Measurements from ENCODE around the gene CYP46A1. TPM values are rescaled to one million over a fixed set of nuclear protein-coding genes. Genes with fewer than 3 reads are reported as not detected.

CYP46A1 gene
- polyA plus RNA-seq, 2 donors: 0.16 to 0.20 TPM

DNA sequence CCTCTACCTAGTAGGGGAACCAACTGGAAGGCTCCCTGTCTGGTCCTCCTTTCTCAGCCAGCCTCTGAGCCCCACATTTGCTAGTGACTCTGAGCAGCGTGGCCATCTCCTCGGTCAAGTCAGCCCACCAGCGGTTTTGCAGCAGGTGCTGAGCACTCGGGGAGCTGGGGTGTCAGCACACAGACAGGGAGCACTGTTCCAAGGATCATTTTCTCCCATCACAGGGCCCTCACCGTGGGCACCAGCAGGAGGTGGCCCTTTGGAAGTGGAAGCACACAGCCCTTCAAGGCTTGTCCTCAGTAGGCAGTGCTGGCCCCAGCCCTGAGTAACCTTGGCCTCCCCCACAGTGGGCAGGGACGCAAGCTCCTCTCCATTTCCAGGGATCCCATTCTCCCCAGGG, 85.0 kb downstream of the CYP46A1 start:
- Histone ChIP-seq H3K36me3 (ENCODE audit: control insufficient read depth in 2 of 2, insufficient read depth in 2 of 2, low read length in 1 of 2) (no peaks in the 10 kb centered on the region), H3K27ac (ENCODE audit: low read depth in 2 of 2, low read length in 1 of 2) (no peak overlapping the region), H3K4me1 (ENCODE audit: control insufficient read depth in 2 of 2, insufficient read depth in 2 of 2, low read length in 1 of 2) (peaks cover 1 to 3% of the 10 kb centered on the region in 2 donors), H3K4me3 (ENCODE audit: low read depth in 1 of 2, low read length in 2 of 2) (no peak overlapping the region), H3K27me3 (ENCODE audit: control insufficient read depth in 1 of 2, insufficient read depth in 2 of 2, low read length in 2 of 2) (no peaks in the 10 kb centered on the region), H3K9me3 (ENCODE audit: control insufficient read depth in 2 of 2, insufficient read depth in 1 of 2, low read depth in 1 of 2, low read length in 1 of 2) (no peaks in the 10 kb centered on the region)
- WGBS, 2 donors: 90 to 93% methylated on average over 6 of the region's 6 CpGs

DNA sequence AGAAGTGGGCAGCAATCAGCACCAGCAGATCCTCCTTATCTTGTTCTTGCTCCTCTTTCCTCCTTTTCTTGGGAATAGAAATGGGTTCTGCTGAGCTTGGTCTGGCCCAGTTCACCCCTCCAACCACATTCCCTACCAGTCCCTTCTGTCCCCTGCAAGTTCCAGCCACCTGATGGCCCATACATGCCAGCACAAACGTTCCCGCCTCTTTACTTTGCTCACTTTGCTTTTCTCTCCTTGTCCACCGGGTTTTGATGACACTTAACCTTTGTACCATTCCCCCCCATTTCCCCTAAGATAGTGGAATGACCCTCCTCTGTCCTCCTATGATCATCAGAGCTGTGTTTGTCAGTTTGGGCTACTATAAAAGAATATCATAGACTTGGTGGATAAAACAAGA, 85.7 kb downstream of the CYP46A1 start:
- Histone ChIP-seq H3K36me3 (ENCODE audit: control insufficient read depth in 2 of 2, insufficient read depth in 2 of 2, low read length in 1 of 2) (no peaks in the 10 kb centered on the region), H3K9me3 (ENCODE audit: control insufficient read depth in 2 of 2, insufficient read depth in 1 of 2, low read depth in 1 of 2, low read length in 1 of 2) (no peaks in the 10 kb centered on the region), H3K4me1 (ENCODE audit: control insufficient read depth in 2 of 2, insufficient read depth in 2 of 2, low read length in 1 of 2) (peaks cover 3% of the 10 kb centered on the region in 2 donors), H3K4me3 (ENCODE audit: low read depth in 1 of 2, low read length in 2 of 2) (no peak overlapping the region), H3K27ac (ENCODE audit: low read depth in 2 of 2, low read length in 1 of 2) (no peak overlapping the region), H3K27me3 (ENCODE audit: control insufficient read depth in 1 of 2, insufficient read depth in 2 of 2, low read length in 2 of 2) (no peaks in the 10 kb centered on the region)
- 73 to 77% methylated on average over 3 of the region's 3 CpGs for WGBS, 2 donors

DNA sequence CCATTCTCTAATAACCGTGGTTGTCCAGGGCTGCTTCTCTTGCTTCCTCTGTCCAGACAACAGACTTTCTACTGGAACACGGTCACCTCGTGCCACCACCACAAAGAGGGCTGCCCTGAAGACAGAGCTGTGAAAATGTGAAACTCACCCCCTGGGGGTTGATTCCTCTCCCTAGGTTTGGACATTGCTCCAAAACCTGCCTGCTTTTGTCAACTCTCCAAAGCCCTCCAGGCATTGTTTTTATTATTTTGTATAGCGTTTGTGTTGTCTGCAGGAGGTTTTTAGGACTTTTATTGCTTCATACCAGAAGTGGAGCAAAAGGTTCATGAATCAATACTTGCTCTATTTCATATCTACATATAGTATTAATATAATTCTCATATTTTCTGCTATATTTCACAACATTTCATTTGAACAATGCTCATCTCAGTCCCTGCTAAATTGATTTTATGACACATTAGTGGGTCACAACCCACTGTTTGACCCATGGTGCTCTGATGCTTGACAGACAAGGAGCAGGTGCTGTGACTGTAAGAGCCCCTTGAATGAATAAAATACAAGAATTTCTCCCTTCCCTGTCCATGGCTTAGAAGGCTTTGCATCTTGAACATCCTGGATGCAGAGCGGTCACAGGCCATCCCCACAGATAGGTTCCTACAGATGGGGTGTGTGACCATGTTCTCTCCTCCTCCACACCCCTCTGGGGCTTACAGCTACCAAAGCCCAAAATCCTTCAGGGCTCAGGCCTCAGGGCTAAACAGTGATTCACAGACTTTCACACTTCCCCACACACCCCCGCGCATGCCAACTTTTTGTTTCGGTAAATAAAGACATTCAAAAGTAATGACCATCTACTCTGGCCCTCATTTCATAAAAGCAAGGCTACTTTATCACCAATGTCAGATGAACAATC, 88.5 kb downstream of the CYP46A1 start:
- no peak overlapping the region for H3K4me3 ChIP-seq (ENCODE audit: low read depth in 1 of 2, low read length in 2 of 2)
- H3K27ac ChIP-seq (ENCODE audit: low read depth in 2 of 2, low read length in 1 of 2): no peak overlapping the region
- no peaks in the 10 kb centered on the region for H3K36me3 ChIP-seq (ENCODE audit: control insufficient read depth in 2 of 2, insufficient read depth in 2 of 2, low read length in 1 of 2)
- H3K9me3 ChIP-seq (ENCODE audit: control insufficient read depth in 2 of 2, insufficient read depth in 1 of 2, low read depth in 1 of 2, low read length in 1 of 2): peaks cover 0 to 2% of the 10 kb centered on the region in 2 donors
- H3K27me3 ChIP-seq (ENCODE audit: control insufficient read depth in 1 of 2, insufficient read depth in 2 of 2, low read length in 2 of 2): no peaks in the 10 kb centered on the region
- 66 to 70% methylated on average over 8 of the region's 8 CpGs for WGBS, 2 donors
- H3K4me1 ChIP-seq (ENCODE audit: control insufficient read depth in 2 of 2, insufficient read depth in 2 of 2, low read length in 1 of 2): peaks cover 3% of the 10 kb centered on the region in 2 donors

DNA sequence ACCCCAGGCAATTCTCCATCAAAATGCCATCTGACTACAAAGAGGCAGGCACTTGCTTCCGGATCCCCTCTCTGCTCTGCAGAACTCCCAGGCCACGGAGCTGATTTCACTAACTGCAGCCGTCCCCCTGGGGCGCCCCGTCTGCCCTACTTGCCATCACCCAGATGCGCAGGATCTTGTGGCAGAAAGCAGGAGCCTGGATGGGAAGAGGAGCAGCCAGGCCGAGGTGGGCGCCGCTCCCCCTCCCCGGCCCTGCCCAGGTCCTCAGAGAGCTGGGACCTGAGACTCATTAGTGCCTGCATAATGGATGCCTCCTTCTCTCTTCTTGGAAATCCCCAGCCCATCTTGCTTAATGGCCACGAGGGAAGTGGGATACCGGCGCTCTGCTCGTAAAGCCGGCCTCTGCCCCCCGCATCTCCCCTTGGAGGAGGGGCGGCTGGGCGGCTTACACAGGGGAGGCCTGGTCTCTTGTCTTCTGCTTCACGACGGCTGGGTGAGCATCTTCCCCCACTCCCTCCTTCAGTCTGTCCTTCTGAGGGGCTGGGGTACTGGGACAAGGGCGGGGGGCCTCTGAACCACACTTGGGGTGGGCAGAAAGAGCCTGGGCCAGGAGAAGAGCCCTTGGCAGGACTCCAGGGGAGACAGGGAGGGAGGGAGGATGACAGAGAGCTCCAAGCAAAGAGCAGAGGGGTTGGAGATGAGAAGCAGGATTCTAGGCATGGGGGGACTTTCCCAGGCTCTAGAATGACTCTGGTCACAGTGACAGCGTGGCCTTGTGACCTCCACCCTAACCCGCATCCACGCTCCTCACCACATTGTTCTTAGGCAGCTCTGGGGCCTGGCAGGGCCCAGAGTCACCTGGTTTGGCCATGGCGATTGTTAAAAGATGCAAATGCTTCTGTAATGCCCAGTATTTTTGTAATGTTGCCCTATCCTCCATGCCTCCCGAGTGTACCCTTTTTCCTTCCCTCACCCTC, 89.7 kb downstream of the CYP46A1 start:
- whole genome bisulfite sequencing, 2 donors: 78 to 83% methylated on average over 26 of the region's 26 CpGs
- H3K27ac ChIP-seq (ENCODE audit: low read depth in 2 of 2, low read length in 1 of 2): peak overlapping the region; percentile 2 to 73

DNA sequence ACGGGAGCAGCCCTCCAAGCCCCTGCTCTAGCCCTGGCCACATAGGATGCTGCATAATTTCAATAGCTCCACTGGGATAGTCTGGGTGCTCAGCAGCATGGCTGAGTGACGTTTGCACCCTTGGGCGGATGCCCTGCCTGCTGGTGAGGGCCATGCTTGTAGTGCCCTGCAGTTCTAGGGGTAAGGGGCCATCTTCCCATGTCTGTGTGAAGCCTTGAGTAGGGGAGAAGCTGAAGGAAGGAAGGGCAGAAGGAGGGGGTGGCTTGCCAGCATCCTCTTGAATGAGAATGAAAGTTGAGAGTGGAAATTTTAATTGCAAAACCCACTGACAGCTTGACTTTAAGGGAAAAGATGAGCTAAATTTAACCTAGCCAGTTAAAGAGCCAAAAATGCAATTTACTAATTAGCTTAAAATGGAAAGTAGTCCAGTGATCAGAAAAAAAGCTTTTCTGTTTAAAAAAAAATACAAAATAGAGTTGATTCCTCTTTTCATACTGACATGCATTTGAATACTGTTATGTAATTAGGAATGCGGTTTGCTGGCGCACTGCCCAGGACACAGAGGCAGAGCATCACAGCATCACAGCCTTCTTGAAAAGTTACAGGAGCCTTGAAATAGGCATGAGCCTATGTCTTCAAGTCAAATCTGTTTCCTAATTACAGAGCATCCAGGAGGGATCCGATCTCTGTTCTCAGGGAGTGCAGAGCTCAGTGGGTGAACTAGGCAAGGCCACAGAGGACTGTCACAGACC, 90.6 kb downstream of the CYP46A1 start:
- H3K4me3 ChIP-seq (ENCODE audit: low read depth in 1 of 2, low read length in 2 of 2): no peak overlapping the region
- peaks cover 3% of the 10 kb centered on the region in 2 donors for H3K4me1 ChIP-seq (ENCODE audit: control insufficient read depth in 2 of 2, insufficient read depth in 2 of 2, low read length in 1 of 2)
- H3K9me3 ChIP-seq (ENCODE audit: control insufficient read depth in 2 of 2, insufficient read depth in 1 of 2, low read depth in 1 of 2, low read length in 1 of 2): peaks cover 0 to 2% of the 10 kb centered on the region in 2 donors
- 48 to 56% methylated on average over 6 of the region's 6 CpGs for WGBS, 2 donors
- no peaks in the 10 kb centered on the region for H3K27me3 ChIP-seq (ENCODE audit: control insufficient read depth in 1 of 2, insufficient read depth in 2 of 2, low read length in 2 of 2)
- peak overlapping the region in 1 of 2 donors; percentile 75 for H3K27ac ChIP-seq (ENCODE audit: low read depth in 2 of 2, low read length in 1 of 2)
- no peaks in the 10 kb centered on the region for H3K36me3 ChIP-seq (ENCODE audit: control insufficient read depth in 2 of 2, insufficient read depth in 2 of 2, low read length in 1 of 2)

More for the DNA sequence above, 89.7 kb downstream of the CYP46A1 start:
- Histone ChIP-seq H3K27me3 (ENCODE audit: control insufficient read depth in 1 of 2, insufficient read depth in 2 of 2, low read length in 2 of 2) (no peaks in the 10 kb centered on the region), H3K4me3 (ENCODE audit: low read depth in 1 of 2, low read length in 2 of 2) (no peak overlapping the region), H3K9me3 (ENCODE audit: control insufficient read depth in 2 of 2, insufficient read depth in 1 of 2, low read depth in 1 of 2, low read length in 1 of 2) (peaks cover 0 to 2% of the 10 kb centered on the region in 2 donors), H3K4me1 (ENCODE audit: control insufficient read depth in 2 of 2, insufficient read depth in 2 of 2, low read length in 1 of 2) (peaks cover 3% of the 10 kb centered on the region in 2 donors), H3K36me3 (ENCODE audit: control insufficient read depth in 2 of 2, insufficient read depth in 2 of 2, low read length in 1 of 2) (no peaks in the 10 kb centered on the region)

DNA sequence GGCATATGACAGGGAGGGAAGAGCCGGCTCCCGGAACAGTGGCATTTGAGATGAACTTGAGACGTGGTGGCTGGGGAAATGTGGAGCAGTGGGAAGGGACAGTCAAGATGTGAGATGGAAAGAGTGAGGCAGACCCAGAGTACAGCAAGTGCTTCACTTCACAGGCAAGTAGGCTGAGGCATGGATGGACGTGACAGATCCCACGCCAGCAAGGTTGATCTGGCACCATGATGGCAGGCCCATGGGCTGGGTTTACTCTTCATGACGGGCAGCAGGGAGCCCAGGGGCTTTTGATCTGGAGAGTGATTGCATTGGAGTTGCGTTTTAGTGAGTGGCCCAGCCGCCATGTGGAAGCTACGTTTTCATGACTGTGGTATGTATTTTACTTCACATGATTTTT, 91.3 kb downstream of the CYP46A1 start:
- Histone ChIP-seq H3K27ac (ENCODE audit: low read depth in 2 of 2, low read length in 1 of 2) (peak overlapping the region in 1 of 2 donors; percentile 75), H3K4me3 (ENCODE audit: low read depth in 1 of 2, low read length in 2 of 2) (no peak overlapping the region), H3K36me3 (ENCODE audit: control insufficient read depth in 2 of 2, insufficient read depth in 2 of 2, low read length in 1 of 2) (no peaks in the 10 kb centered on the region), H3K9me3 (ENCODE audit: control insufficient read depth in 2 of 2, insufficient read depth in 1 of 2, low read depth in 1 of 2, low read length in 1 of 2) (peaks cover 0 to 2% of the 10 kb centered on the region in 2 donors), H3K27me3 (ENCODE audit: control insufficient read depth in 1 of 2, insufficient read depth in 2 of 2, low read length in 2 of 2) (no peaks in the 10 kb centered on the region), H3K4me1 (ENCODE audit: control insufficient read depth in 2 of 2, insufficient read depth in 2 of 2, low read length in 1 of 2) (peaks cover 3% of the 10 kb centered on the region in 2 donors)
- 77% methylated on average over 9 of the region's 9 CpGs for WGBS, 2 donors

Other genes starting within 250 kb of the CYP46A1 start
- gene SETD3, start 203.4 kb upstream of the CYP46A1 start, polyA plus RNA-seq: 10 to 100 TPM; 15.4 to 25.2 TPM
- 10 to 100 TPM; 12.4 to 15.4 TPM for gene CCNK, start 202.9 kb upstream of the CYP46A1 start, polyA plus RNA-seq
- gene CCDC85C, start 80.1 kb upstream of the CYP46A1 start, polyA plus RNA-seq: 10 to 100 TPM; 30.1 to 51.0 TPM
- gene HHIPL1, start 39.2 kb upstream of the CYP46A1 start, polyA plus RNA-seq: under 1 TPM; 0.14 to 0.28 TPM
- 1 to 10 TPM; 3.1 to 4.4 TPM for gene EML1, start 109.1 kb downstream of the CYP46A1 start, polyA plus RNA-seq

All from esophagus (tissue), 2 donors.